PC-9 (cell line): Measurements from ENCODE around the gene MTOR.

Source experiments
- EZH2 ChIP-seq: fragments of 200-600 bp; sonication (generic); IDR thresholded peaks from 2 replicates; pipeline ENCODE4 v1.8.0; 2017; ENCODE audit warnings: antibody characterized with exemption, low read depth
- TF ChIP-seq, protein P1 (sequence below): fragments of 200-600 bp; sonication (generic); conservative IDR thresholded peaks from 2 replicates; pipeline ENCODE4 v1.6.1; 2017; ENCODE audit warnings: mixed run types, antibody characterized with exemption, mild to moderate bottlenecking, moderate library complexity

DNA sequence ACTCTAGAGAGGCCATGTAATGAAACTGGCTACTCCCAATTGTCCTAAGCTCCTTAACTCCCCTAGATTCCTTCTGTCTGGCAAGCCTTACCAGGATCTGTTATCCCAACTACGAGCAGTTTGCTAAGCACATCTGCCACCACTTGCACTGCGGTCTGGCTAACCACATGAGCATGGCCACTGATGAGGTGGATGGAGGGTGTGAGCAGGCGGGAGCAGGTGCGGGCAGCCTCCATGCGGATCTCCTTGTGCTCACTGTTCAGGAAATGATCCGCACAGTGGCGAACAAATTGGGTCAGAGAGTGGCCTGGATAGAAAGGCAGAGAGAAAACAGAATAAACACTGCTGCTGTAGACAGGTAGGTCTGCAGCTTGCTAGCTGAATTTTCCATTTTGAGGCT is 24.0 kb downstream of the MTOR start:
- TF ChIP-seq, protein P1, sequence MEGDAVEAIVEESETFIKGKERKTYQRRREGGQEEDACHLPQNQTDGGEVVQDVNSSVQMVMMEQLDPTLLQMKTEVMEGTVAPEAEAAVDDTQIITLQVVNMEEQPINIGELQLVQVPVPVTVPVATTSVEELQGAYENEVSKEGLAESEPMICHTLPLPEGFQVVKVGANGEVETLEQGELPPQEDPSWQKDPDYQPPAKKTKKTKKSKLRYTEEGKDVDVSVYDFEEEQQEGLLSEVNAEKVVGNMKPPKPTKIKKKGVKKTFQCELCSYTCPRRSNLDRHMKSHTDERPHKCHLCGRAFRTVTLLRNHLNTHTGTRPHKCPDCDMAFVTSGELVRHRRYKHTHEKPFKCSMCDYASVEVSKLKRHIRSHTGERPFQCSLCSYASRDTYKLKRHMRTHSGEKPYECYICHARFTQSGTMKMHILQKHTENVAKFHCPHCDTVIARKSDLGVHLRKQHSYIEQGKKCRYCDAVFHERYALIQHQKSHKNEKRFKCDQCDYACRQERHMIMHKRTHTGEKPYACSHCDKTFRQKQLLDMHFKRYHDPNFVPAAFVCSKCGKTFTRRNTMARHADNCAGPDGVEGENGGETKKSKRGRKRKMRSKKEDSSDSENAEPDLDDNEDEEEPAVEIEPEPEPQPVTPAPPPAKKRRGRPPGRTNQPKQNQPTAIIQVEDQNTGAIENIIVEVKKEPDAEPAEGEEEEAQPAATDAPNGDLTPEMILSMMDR, result no peak
- TF ChIP-seq EZH2, result no peak
